HG03342 (cell line): ENCODE measurements around the gene PSMG3.
"Not testable (repeated sequence)": the region's sequence is repeated elsewhere in the genome, so short reads cannot be mapped to it uniquely, and the experiment has no call there.

Source experiments
- ATAC-seq: cut with Tn5 transposase; IDR thresholded peaks from one replicate; pipeline ENCODE4 v1.9.1; 2021; ENCODE audit warnings: mild to moderate bottlenecking, moderate library complexity; ENCODE audit not compliant: unreplicated experiment

Gene PSMG3

GRCh38 chr7:1536455-1536742 is 33.4 kb downstream of the PSMG3 start:
- ATAC-seq, result no peak

GRCh38 chr7:1535701-1536454 is 34.0 kb downstream of the PSMG3 start:
- ATAC-seq, result no peak

- no peak for ATAC-seq
Observed at GRCh38 chr7:1535100-1535458, 34.8 kb downstream of the PSMG3 start.

- no peak for ATAC-seq
Observed at GRCh38 chr7:1534330-1535099, 35.3 kb downstream of the PSMG3 start.

GRCh38 chr7:1533547-1534329 is 36.1 kb downstream of the PSMG3 start:
- no peak for ATAC-seq

GRCh38 chr7:1533255-1533546 is 36.6 kb downstream of the PSMG3 start:
- no peak for ATAC-seq

- no peak for ATAC-seq
Observed at GRCh38 chr7:1532456-1533254, 37.2 kb downstream of the PSMG3 start.

- ATAC-seq, result no peak
Observed at GRCh38 chr7:1531979-1532455, 37.8 kb downstream of the PSMG3 start.

GRCh38 chr7:1531263-1531978 is 38.4 kb downstream of the PSMG3 start:
- peak; percentile 8 for ATAC-seq

- ATAC-seq, result peak; percentile 18
Observed at GRCh38 chr7:1530946-1531262, 38.9 kb downstream of the PSMG3 start.

GRCh38 chr7:1529383-1530116 is 40.3 kb downstream of the PSMG3 start:
- no peak for ATAC-seq

GRCh38 chr7:1526271-1526754 is 43.5 kb downstream of the PSMG3 start:
- ATAC-seq, result no peak

- ATAC-seq, result no peak
Observed at GRCh38 chr7:1525409-1525808, 44.4 kb downstream of the PSMG3 start.

GRCh38 chr7:1523844-1524243 is 46.0 kb downstream of the PSMG3 start:
- no peak for ATAC-seq

- no peak for ATAC-seq
Observed at GRCh38 chr7:1523208-1523607, 46.6 kb downstream of the PSMG3 start.

GRCh38 chr7:1521456-1521855 is 48.4 kb downstream of the PSMG3 start:
- no peak for ATAC-seq

- no peak for ATAC-seq
Observed at GRCh38 chr7:1520539-1521234, 49.1 kb downstream of the PSMG3 start.

- not testable (repeated sequence) for ATAC-seq
Observed at GRCh38 chr7:1519322-1519922, 50.4 kb downstream of the PSMG3 start.
